GM19455 (cell line): ENCODE results near the gene PKDREJ.

Experiments used
- ATAC-seq: cut with Tn5 transposase; IDR thresholded peaks from one replicate; pipeline ENCODE4 v1.9.1; 2021; ENCODE audit not compliant: unreplicated experiment

Gene PKDREJ

DNA sequence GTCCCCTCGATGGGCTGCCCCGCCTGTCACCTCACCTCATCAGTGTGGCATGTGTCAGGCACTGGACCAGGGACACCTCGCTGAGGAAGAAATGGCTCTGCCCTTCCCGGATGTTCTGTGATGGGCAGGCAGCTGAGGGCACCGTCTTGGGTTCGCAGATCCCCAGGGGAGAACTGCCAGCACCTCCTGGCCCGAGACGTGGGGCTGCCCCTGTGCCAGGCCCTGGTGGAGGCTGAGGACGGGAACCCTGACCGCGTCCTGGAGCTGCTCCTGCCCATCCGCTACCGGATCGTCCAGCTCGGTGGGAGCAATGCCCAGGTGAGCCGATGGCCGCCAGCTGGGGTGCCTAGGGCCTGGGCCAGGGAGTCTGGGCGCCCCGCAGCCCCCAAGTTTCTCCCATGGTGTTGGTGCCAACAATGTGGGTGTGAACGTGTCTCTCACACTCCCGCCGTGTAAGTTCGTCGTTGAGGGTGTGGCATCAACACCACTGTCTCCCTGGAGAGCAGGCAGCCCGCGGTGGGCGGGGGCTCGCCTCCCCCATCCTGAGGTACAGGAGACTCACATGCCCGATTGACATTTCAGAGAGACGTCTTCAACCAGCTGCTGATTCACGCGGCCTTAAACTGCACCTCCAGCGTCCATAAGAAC lies 26.2 kb upstream of the PKDREJ start:
- no peak for ATAC-seq

DNA sequence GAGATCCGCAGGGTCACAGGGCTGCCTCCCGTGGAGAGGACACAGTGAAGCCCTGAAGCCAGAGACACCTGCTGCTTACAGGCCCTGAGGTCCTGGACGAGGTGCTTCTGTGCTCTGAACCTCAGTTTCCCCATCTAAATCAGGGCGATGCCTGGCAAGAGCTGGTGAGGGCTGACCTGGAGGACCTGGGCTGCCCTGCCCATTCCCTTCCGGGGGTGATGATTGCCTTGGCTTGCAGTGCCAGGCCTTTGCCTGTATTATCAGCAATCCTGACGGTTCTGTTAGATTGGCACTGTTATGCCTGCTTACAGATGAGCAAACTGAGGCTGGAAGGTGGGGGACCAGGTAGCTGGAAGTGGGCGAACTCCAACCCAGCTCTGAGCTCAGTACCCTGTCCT lies 25.7 kb upstream of the PKDREJ start:
- no peak for ATAC-seq

- ATAC-seq = no peak
Observed at GRCh38 chr22:46287873-46288751, 25.0 kb upstream of the PKDREJ start.

DNA sequence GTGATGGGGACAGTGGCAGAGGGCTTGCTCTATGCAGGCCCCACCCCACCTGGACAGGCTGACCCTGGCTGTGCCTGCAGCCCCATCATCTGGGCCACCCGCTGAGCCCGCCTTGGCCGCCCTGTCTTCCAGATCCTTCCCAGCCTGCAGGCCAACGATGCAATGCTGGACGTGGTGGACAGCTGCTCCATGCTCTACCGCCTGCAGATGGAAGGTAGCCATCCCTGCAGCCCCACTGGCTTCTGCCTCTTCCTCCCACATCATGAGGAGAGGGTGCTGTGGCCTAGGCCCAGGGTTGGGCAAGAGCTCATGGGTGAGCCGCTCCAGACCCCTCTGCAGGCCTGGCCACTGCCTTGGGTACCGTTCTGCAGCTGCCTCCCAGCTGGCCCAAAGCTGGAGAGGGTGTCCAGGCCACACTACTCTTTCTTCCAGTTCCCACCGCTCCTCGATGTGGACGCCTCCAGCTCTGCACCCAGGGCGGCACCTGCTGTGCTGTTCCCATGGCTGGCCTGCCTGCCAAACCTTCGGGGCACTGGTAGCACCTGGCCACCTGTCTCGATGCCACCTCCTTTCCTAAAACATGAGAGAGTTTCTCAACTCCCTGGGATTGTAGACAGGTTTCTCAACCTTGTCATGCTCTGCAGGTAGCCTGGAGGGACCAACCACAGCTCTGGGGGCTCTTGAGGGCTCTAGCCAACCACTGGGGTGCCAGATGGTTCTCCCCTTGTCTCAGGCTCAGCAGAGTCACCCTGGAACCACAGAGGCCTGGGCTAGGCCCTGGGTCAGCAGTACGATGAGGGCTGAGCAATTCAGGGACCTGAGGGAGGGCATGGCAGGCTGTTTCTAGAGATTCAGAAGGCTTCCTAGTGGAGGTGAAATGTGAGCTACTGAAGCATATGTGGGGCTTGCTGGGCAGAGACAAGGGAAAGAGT lies 24.1 kb upstream of the PKDREJ start:
- ATAC-seq = no peak

DNA sequence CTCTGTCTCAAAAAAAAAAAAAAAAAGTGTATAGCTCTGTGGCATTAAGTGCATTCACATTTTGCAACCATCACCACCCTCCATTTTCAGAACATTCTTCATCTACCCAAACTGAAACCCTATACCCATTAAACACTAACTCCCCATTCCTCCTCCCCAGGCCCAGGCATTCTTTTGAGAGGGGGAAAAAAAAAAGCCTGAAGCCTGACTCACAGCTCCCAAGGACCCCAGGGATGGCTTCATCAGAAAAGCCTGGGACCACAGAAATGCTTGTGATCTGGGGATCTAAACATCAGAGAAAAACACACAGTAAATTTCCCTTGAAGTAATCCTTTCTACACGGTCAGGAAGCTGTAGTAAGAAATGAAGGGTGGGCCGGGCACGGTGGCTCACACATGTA lies 22.9 kb upstream of the PKDREJ start:
- ATAC-seq = no peak

DNA sequence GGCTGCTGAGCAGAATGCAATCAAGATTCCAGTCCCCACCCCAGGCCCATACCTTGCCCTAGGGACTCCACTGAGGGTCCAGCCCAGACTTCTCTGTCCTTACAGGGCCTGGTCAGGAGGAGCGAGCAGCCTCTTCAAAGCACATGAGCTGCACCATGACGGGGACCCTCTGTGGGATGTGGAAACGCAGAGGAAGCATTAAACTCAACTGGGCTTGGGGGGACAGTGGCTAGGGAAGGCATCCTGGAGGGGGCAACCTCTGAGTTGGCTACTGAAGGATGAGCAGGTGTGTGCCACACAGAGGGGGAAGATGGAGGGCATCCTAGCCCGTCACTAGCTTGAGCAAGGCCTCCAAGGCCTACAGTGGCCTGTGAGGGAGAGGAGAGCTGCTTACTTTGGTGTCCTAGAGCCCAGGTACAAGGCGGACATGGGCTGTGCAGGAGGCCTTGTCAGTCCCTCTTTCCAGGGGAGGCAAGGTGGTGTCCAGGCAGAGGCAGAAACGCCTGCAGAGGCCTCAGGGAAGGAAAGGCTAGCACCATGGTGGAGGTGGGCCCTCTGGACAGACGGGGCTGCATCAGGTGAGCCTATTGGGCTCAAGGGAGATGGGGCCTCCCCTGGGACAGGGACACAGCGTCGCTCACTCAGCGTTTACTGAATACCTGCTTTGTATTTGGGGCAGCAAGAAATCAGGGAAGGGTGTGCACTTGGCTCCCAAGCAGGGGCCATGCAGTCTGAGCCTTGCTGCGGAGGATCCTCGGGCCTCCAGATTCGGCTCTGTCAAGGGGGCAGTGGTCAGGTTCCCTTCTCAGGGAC lies 18.9 kb upstream of the PKDREJ start:
- ATAC-seq = no peak

DNA sequence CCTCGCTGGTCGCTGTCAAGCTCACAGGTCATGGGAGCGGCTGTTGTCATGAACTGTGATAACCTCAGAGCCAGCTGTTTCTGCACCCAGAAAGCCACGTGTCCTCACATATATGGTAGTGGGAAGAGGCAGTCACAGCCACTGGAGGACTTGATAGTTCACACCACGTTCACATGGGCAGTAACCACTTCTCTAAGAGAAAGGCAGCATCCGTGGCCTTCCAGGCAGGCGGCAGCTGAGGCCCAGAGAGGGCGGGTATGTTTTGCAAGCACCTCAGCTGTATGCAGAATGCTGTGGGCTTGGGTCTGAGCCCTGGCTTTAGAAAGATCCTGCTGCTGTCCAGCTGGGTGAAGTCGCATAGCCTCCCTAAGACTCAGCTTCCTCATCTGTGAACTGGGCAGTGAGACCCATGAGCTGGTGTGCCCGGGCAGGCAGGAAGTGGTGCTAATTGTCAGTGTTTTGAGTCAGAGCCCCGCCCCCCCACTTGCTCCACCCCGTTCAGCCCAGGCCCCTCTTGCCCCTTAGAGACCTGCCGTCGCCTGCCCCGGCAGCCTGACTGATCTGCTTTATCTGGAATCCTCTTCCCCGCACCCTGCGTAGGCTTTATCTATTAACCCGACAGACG lies 18.0 kb upstream of the PKDREJ start:
- ATAC-seq = no peak

DNA sequence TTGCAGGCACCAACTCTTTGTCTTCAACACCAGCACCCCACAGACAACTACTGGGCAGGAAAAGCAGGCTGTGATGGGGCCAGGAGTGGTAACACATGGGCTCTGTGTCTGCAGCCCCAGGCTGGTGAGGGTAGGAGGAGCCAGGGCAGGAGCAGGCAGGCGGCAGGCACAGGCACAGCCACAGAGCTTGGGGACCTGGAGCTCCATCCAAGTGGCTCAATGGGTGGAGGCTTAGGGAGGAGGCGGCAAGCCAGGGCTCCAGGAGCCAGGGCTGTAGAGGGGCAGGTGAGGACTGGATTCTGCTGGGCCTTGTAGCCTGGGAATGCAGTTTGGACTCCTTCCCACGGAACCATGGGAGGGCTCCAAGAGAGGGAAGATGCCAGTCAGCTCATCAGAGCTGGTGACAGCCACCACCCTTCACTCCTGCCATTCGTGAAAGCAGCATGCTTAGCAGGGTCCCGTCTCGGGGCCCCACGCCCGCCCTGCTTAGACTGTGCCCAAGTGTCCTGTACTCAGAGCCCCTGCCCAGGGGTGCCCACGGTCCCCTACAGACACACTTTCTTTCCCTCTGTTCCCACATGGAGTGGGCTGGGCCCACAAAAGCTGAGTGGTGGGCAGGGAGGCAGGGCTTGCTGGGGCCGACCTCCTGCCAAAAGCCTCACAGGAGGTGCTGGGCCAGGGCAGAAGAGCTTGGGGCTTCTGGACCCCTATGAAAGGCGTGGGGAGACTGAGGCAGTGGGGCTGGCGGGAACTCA lies 17.1 kb upstream of the PKDREJ start:
- ATAC-seq = no peak

GRCh38 chr22:46278656-46279645 lies 15.8 kb upstream of the PKDREJ start:
- no peak for ATAC-seq

DNA sequence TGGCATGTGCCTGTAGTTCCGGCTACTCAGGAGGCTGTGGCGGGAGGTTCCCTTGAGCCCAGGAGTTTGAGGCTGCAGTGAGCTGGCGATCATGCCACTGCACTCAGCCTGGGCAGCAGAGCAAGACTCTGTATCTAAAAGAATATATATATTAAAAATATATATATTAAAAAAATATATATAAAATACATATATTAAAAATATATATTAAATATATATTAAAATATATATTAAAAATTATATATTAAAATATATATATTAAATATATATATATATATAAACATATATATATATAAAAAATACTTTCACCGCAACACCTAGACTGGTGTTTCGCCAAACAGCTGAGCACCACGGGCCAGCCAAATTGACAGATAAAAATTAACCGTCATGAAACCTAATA lies 13.4 kb upstream of the PKDREJ start:
- no peak for ATAC-seq

GRCh38 chr22:46275455-46276122 lies 12.4 kb upstream of the PKDREJ start:
- ATAC-seq = no peak

- ATAC-seq = no peak
Observed at GRCh38 chr22:46274381-46274780, 11.2 kb upstream of the PKDREJ start.

DNA sequence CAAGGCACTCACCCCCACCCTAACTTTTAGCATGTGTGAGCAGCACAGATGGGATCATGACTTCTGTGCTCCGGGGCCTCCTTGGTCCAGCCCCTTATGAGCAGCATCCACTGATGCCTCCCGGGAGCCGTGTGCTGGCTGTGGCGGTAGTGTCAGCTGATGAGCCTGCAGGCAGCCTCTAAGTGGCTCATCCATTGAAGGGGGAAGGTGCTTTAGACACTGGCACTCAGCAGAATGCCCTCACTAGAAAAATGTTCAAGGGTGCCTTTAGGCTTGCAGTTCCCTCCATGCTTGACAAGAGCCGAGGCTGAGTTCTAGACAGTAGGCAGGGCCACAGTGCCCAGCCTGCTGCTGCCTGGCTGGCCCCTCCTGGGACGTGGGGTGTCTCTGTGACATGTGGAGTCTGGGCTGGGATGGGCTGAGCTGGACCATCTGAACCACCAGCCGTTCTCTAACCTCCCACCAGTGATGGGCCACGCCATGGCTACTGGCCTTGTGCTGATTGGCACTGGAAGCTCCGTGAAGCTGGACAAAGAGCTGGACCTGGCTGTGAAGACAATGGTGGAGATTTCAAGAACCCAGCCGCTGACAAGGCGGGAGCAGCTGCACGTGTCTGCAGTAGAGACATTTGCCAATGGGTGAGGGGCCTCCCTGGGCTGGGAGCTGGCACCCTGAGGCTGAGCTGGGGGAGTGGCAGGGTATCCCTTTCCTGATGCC lies 10.4 kb upstream of the PKDREJ start:
- no peak for ATAC-seq

GRCh38 chr22:46272762-46273431 lies 9.8 kb upstream of the PKDREJ start:
- no peak for ATAC-seq

- no peak for ATAC-seq
Observed at GRCh38 chr22:46272196-46272595, 9.1 kb upstream of the PKDREJ start.

DNA sequence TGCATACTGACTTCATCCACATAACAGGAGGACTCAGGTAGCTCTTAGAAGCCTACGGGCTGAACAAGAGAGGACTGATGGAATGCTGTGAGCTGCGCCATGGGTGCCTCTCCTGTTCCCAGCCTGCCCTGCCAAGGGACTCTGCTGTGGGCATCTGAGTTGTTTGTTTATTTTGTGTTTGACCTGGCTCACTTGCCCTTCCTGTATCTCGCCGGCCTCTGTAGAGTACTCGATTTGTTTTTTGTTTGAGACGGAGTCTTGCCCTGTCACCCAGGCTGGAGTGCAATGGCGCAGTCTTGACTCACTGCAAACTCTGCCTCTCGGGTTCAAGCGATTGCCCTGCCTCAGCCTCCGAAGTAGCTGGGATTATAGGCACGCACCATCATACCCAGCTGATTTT lies 6.4 kb upstream of the PKDREJ start:
- no peak for ATAC-seq
